K562 (cell line): Measurements from ENCODE around the gene MOGAT2. TPM values are rescaled to one million over a fixed set of nuclear protein-coding genes. Genes with fewer than 3 reads are reported as not detected.
A peak's percentile ranks its signal among the peaks of the same experiment; 100 is the strongest.

Source experiments
- ASH1L ChIP-seq: fragments of 450-650 bp; IDR thresholded peaks from 2 replicates; pipeline ENCODE4 v1.6.1; 2018; ENCODE audit warnings: borderline replicate concordance, mild to moderate bottlenecking, low read depth; ENCODE audit not compliant: partially characterized antibody
- BHLHE40 ChIP-seq: IDR thresholded peaks from 2 replicates; pipeline ENCODE4 v1.6.1; 2011; ENCODE audit warnings: low read length, improper control_type of control experiment
- BRCA1 ChIP-seq, 2 experiments: fragments of 450-650 bp in 1 of 2; sonication (generic) in 1 of 2; formaldehyde crosslinking in 1 of 2; IDR thresholded peaks; 2 replicates each; pipeline versions ENCODE4 v1.5.0 to v1.6.1; 2017 to 2020; ENCODE audit warnings: mild to moderate bottlenecking in 1 of 2, missing genetic modification reagents in 1 of 2
- BRF1 ChIP-seq: IDR thresholded peaks from 3 replicates; pipeline ENCODE4 v1.6.1; 2011; ENCODE audit warnings: borderline replicate concordance, mild to moderate bottlenecking; ENCODE audit not compliant: insufficient read length; ENCODE audit errors: extremely low read depth
- ELF2 ChIP-seq: fragments of 250-450 bp; sonication (Bioruptor Pico); IDR thresholded peaks from 2 replicates; pipeline ENCODE4 v1.5.0; 2021; ENCODE audit warnings: mild to moderate bottlenecking
- EP400 ChIP-seq: fragments of 450-650 bp; IDR thresholded peaks from 2 replicates; pipeline ENCODE4 v1.6.1; 2017; ENCODE audit warnings: antibody characterized with exemption, mild to moderate bottlenecking, moderate library complexity
- FOSL1 ChIP-seq: fragments of 200-800 bp; sonication (Bioruptor generic); conservative IDR thresholded peaks from 2 replicates; pipeline ENCODE4 v1.6.1; 2016; ENCODE audit warnings: missing genetic modification characterization, missing compliant biosample characterization
- ID3 ChIP-seq, 2 experiments: fragments of 250-450 bp in 1 of 2; fragments of 450-650 bp in 1 of 2; sonication (Bioruptor Pico) in 1 of 2; IDR thresholded peaks; 2 replicates each; pipeline versions ENCODE4 v1.6.1 to v1.8.0; 2016 to 2021; ENCODE audit warnings: mild to moderate bottlenecking in 2 of 2, moderate library complexity in 2 of 2, missing compliant biosample characterization in 1 of 2, missing genetic modification characterization in 1 of 2
- LEF1 ChIP-seq: fragments of 450-650 bp; IDR thresholded peaks from 2 replicates; pipeline ENCODE4 v1.6.1; 2016; ENCODE audit warnings: mild to moderate bottlenecking
- MAX ChIP-seq: sonication (generic); formaldehyde crosslinking; IDR thresholded peaks from 2 replicates; pipeline ENCODE4 v1.9.0; 2022; ENCODE audit warnings: mild to moderate bottlenecking, missing genetic modification reagents
- MLLT1 ChIP-seq, 2 experiments: fragments of 450-650 bp; IDR thresholded peaks; 2 replicates each; pipeline ENCODE4 v1.6.1; 2016
- NBN ChIP-seq: fragments of 450-650 bp; IDR thresholded peaks from 2 replicates; pipeline ENCODE4 v1.6.1; 2016; ENCODE audit warnings: low read depth, mild to moderate bottlenecking
- SMAD2 ChIP-seq: fragments of 150-350 bp; IDR thresholded peaks from 2 replicates; pipeline ENCODE4 v1.6.1; 2014; ENCODE audit warnings: low read depth, mild to moderate bottlenecking, low read length
- SMARCA4 ChIP-seq: fragments of 450-650 bp; IDR thresholded peaks from 2 replicates; pipeline ENCODE4 v1.6.1; 2016
- TOE1 ChIP-seq, 2 experiments: fragments of 450-650 bp in 1 of 2; sonication (generic) in 1 of 2; formaldehyde crosslinking in 1 of 2; IDR thresholded peaks; 2 replicates each; pipeline versions ENCODE4 v1.7.1 to v1.8.0; 2016 to 2022; ENCODE audit warnings: borderline replicate concordance in 2 of 2, mild to moderate bottlenecking in 2 of 2, antibody characterized with exemption in 1 of 2, inconsistent platforms in 1 of 2, low read depth in 1 of 2, missing genetic modification reagents in 1 of 2, moderate library complexity in 1 of 2
- ZNF282 ChIP-seq: sonication (generic); formaldehyde crosslinking; IDR thresholded peaks from 2 replicates; pipeline ENCODE4 v1.8.1; 2023; ENCODE audit warnings: missing genetic modification reagents
- polyA plus RNA-seq, 8 experiments: library from polyadenylated mRNA; depleted of rRNA in 4 of 8; stranded (reverse) in 5 of 8; unstranded in 3 of 8; fragments of >200 nt; fragmentation: Nextera tagmentation in 2 of 8; fragmentation: Illumina TruSeq in 1 of 8; extraction: Ambion mirVana in 2 of 8; extraction: Trizol in 1 of 8; gene quantifications; 2 replicates each; pipeline versions ENCODE4 v1.2.1 to v1.2.3, GENCODE V29; 2011 to 2014; ENCODE audit warnings: inconsistent platforms in 1 of 8, missing spikeins in 1 of 8
- total RNA-seq, 7 experiments: library from RNA; depleted of rRNA in 6 of 7; stranded (reverse); fragments of >200 nt in 6 of 7; fragmentation: Illumina TruSeq in 2 of 7; extraction: Trizol in 2 of 7; gene quantifications; 2 replicates each; pipeline versions ENCODE4 v1.2.1 to v1.2.3, GENCODE V29; 2011 to 2021; ENCODE audit warnings: low replicate concordance in 1 of 7
- TF ChIP-seq, protein P1 (sequence below): fragments of 450-650 bp; IDR thresholded peaks from 2 replicates; pipeline ENCODE4 v1.6.1; 2017; ENCODE audit warnings: antibody characterized with exemption, mild to moderate bottlenecking
- TF ChIP-seq, protein P2 (sequence below): fragments of 450-650 bp; IDR thresholded peaks from 2 replicates; pipeline ENCODE4 v1.6.1; 2016

Gene MOGAT2
- total and polyA plus RNA-seq, 9 of the 15 experiments (the other 6 are each of a cell fraction or from before 2014, with no cell fraction given): 0.09 TPM; not detected in 7

- TF ChIP-seq, protein P1, sequence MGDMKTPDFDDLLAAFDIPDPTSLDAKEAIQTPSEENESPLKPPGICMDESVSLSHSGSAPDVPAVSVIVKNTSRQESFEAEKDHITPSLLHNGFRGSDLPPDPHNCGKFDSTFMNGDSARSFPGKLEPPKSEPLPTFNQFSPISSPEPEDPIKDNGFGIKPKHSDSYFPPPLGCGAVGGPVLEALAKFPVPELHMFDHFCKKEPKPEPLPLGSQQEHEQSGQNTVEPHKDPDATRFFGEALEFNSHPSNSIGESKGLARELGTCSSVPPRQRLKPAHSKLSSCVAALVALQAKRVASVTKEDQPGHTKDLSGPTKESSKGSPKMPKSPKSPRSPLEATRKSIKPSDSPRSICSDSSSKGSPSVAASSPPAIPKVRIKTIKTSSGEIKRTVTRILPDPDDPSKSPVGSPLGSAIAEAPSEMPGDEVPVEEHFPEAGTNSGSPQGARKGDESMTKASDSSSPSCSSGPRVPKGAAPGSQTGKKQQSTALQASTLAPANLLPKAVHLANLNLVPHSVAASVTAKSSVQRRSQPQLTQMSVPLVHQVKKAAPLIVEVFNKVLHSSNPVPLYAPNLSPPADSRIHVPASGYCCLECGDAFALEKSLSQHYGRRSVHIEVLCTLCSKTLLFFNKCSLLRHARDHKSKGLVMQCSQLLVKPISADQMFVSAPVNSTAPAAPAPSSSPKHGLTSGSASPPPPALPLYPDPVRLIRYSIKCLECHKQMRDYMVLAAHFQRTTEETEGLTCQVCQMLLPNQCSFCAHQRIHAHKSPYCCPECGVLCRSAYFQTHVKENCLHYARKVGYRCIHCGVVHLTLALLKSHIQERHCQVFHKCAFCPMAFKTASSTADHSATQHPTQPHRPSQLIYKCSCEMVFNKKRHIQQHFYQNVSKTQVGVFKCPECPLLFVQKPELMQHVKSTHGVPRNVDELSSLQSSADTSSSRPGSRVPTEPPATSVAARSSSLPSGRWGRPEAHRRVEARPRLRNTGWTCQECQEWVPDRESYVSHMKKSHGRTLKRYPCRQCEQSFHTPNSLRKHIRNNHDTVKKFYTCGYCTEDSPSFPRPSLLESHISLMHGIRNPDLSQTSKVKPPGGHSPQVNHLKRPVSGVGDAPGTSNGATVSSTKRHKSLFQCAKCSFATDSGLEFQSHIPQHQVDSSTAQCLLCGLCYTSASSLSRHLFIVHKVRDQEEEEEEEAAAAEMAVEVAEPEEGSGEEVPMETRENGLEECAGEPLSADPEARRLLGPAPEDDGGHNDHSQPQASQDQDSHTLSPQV: peak; percentile 78
- peak; percentile 88; the same call in 1 of the 2 replicates for TF ChIP-seq ZNF282 (CRISPR knock-in tag)
- TF ChIP-seq ELF2 (CRISPR knock-in tag): no peak
- TF ChIP-seq BRCA1 (IDR thresholded peaks at IDR 0.05): no peak
- no peak for TF ChIP-seq BRCA1 (CRISPR knock-in tag; IDR thresholded peaks at IDR 0.05)
- TF ChIP-seq NBN: peak; percentile 37; the same call in 1 of the 2 replicates
- TF ChIP-seq EP400: peak; percentile 87
- TF ChIP-seq BRF1: no peak
- TF ChIP-seq FOSL1 (tag): peak; percentile 26; the same call in 1 of the 2 replicates
- TF ChIP-seq ASH1L: peak; percentile 84
- TF ChIP-seq TOE1 (IDR thresholded peaks at IDR 0.05; ENCODE audit: borderline replicate concordance): peak; percentile 98
- TF ChIP-seq TOE1 (CRISPR knock-in tag; IDR thresholded peaks at IDR 0.05; ENCODE audit: borderline replicate concordance, low read depth): no peak
- peak; percentile 99 for TF ChIP-seq BHLHE40
- no peak for TF ChIP-seq SMARCA4
- peak; percentile 83; the same call in 1 of the 2 replicates for TF ChIP-seq LEF1
- TF ChIP-seq, protein P2, sequence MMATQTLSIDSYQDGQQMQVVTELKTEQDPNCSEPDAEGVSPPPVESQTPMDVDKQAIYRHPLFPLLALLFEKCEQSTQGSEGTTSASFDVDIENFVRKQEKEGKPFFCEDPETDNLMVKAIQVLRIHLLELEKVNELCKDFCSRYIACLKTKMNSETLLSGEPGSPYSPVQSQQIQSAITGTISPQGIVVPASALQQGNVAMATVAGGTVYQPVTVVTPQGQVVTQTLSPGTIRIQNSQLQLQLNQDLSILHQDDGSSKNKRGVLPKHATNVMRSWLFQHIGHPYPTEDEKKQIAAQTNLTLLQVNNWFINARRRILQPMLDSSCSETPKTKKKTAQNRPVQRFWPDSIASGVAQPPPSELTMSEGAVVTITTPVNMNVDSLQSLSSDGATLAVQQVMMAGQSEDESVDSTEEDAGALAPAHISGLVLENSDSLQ: peak; percentile 10; the same call in 1 of the 2 replicates
- TF ChIP-seq MLLT1 (IDR thresholded peaks at IDR 0.05): 0 out of 4 replicates have a peak, but pooled peaks of 1 of the 2 experiments have one; percentile 19
- TF ChIP-seq SMAD2: no peak
- TF ChIP-seq ID3 (CRISPR knock-in tag; IDR thresholded peaks at IDR 0.05): no peak
- peak; percentile 78 for TF ChIP-seq ID3 (tag; IDR thresholded peaks at IDR 0.05)
- TF ChIP-seq MAX: peak; percentile 92
Measured at GRCh38 chr11:75768112-75768908, 50.7 kb downstream of the MOGAT2 start, which contains the start of gene DGAT2 (continued).
